ENCODE measurements around the gene LSAMP. TPM values are rescaled to one million over a fixed set of nuclear protein-coding genes. Genes with fewer than 3 reads are reported as not detected.

Gene LSAMP
- total RNA-seq, 1 donor from 2014 or later, result 64.9 TPM

GRCh38 chr3:115982108-115982507, 463.2 kb downstream of the LSAMP start:
- Mint-ChIP-seq H3K27me3 (no peaks in the 10 kb centered on the region), H3K9me3 (peaks cover 4% of the 10 kb centered on the region), H3K27ac (no peak overlapping the region), H3K4me3 (no peak overlapping the region), H3K4me1 (ENCODE audit: unreplicated experiment) (no peaks in the 10 kb centered on the region), H3K36me3 (peaks cover 3% of the 10 kb centered on the region)
- TF ChIP-seq CTCF (conservative IDR thresholded peaks at IDR 0.05), result no peak
- no peak for DNase-seq (ENCODE audit: extremely low spot score, unreplicated experiment)

- Mint-ChIP-seq H3K27me3 (no peaks in the 10 kb centered on the region), H3K9me3 (peaks cover 4% of the 10 kb centered on the region), H3K4me1 (ENCODE audit: unreplicated experiment) (peaks cover under 1% of the 10 kb centered on the region), H3K27ac (no peak overlapping the region), H3K4me3 (no peak overlapping the region), H3K36me3 (peaks cover 3% of the 10 kb centered on the region)
- TF ChIP-seq CTCF (conservative IDR thresholded peaks at IDR 0.05), result no peak
- no peak for DNase-seq (ENCODE audit: extremely low spot score, unreplicated experiment)
These were observed 464.6 kb downstream of the LSAMP start for GRCh38 chr3:115980709-115981108.

GRCh38 chr3:115977866-115978265, 467.4 kb downstream of the LSAMP start:
- peaks cover 4% of the 10 kb centered on the region for H3K9me3 Mint-ChIP-seq
- no peak overlapping the region for H3K27ac Mint-ChIP-seq
- no peak overlapping the region for H3K4me3 Mint-ChIP-seq
- peak; percentile 44 for TF ChIP-seq CTCF (conservative IDR thresholded peaks at IDR 0.05)
- peaks cover 3% of the 10 kb centered on the region for H3K4me1 Mint-ChIP-seq (ENCODE audit: unreplicated experiment)
- DNase-seq (ENCODE audit: extremely low spot score, unreplicated experiment), result no peak
- H3K27me3 Mint-ChIP-seq, result no peaks in the 10 kb centered on the region
- peaks cover 3% of the 10 kb centered on the region for H3K36me3 Mint-ChIP-seq

- H3K4me3 Mint-ChIP-seq, result no peak overlapping the region
- H3K36me3 Mint-ChIP-seq, result peaks cover 5% of the 10 kb centered on the region
- no peak for TF ChIP-seq CTCF (conservative IDR thresholded peaks at IDR 0.05)
- no peak overlapping the region for H3K27ac Mint-ChIP-seq
- H3K4me1 Mint-ChIP-seq (ENCODE audit: unreplicated experiment), result peaks cover 3% of the 10 kb centered on the region
- no peaks in the 10 kb centered on the region for H3K27me3 Mint-ChIP-seq
- H3K9me3 Mint-ChIP-seq, result peaks cover 4% of the 10 kb centered on the region
- no peak for DNase-seq (ENCODE audit: extremely low spot score, unreplicated experiment)
These were observed 469.5 kb downstream of the LSAMP start for GRCh38 chr3:115975796-115976195.

GRCh38 chr3:115975353-115975752, 469.9 kb downstream of the LSAMP start:
- DNase-seq (ENCODE audit: extremely low spot score, unreplicated experiment), result no peak
- peaks cover 4% of the 10 kb centered on the region for H3K9me3 Mint-ChIP-seq
- H3K4me1 Mint-ChIP-seq (ENCODE audit: unreplicated experiment), result peaks cover 3% of the 10 kb centered on the region
- H3K36me3 Mint-ChIP-seq, result peaks cover 5% of the 10 kb centered on the region
- no peak overlapping the region for H3K4me3 Mint-ChIP-seq
- H3K27me3 Mint-ChIP-seq, result no peaks in the 10 kb centered on the region
- no peak overlapping the region for H3K27ac Mint-ChIP-seq
- no peak for TF ChIP-seq CTCF (conservative IDR thresholded peaks at IDR 0.05)

- Mint-ChIP-seq H3K4me1 (ENCODE audit: unreplicated experiment) (peaks cover 3% of the 10 kb centered on the region), H3K27ac (no peak overlapping the region), H3K4me3 (no peak overlapping the region), H3K9me3 (peaks cover 4% of the 10 kb centered on the region), H3K27me3 (no peaks in the 10 kb centered on the region), H3K36me3 (peaks cover 5% of the 10 kb centered on the region)
- no peak for TF ChIP-seq CTCF (conservative IDR thresholded peaks at IDR 0.05)
- no peak for DNase-seq (ENCODE audit: extremely low spot score, unreplicated experiment)
These were observed 470.3 kb downstream of the LSAMP start for GRCh38 chr3:115974940-115975339.

Measured in type B pancreatic cell (in vitro differentiated cells).